ENCODE data around the gene DUT. TPM values are rescaled to one million over a fixed set of nuclear protein-coding genes. Genes with fewer than 3 reads are reported as not detected.

DUT gene
- total RNA-seq, 1 experiment from 2014 or later: 155 TPM

GRCh38 chr15:48366584-48367312 lies 35.5 kb downstream of the DUT start:
- H3K36me3 ChIP-seq (ENCODE audit: insufficient read depth, low read length): no peaks in the 10 kb centered on the region
- H3K4me1 ChIP-seq (ENCODE audit: low read length): no peaks in the 10 kb centered on the region
- H3K9ac ChIP-seq (ENCODE audit: low read length): no peak overlapping the region
- no peaks in the 10 kb centered on the region for H4K20me1 ChIP-seq (ENCODE audit: insufficient read depth, low read depth, low read length)
- no peak overlapping the region for H3K4me2 ChIP-seq (ENCODE audit: low read depth, low read length, poor library complexity, severe bottlenecking)
- H3K9me3 ChIP-seq (ENCODE audit: low read length): no peaks in the 10 kb centered on the region
- H2AFZ ChIP-seq (ENCODE audit: low read length): no peak overlapping the region
- DNase-seq: no peak
- no peaks in the 10 kb centered on the region for H3K9me2 ChIP-seq (replicated peaks; ENCODE audit: insufficient read depth, low read length)
- H3K4me3 ChIP-seq (ENCODE audit: low read length): no peak overlapping the region
- H3K79me2 ChIP-seq (ENCODE audit: low read length): no peaks in the 10 kb centered on the region
- H3K27me3 ChIP-seq (ENCODE audit: low read length): no peaks in the 10 kb centered on the region
- no peak overlapping the region for H3K27ac ChIP-seq (ENCODE audit: low read length)

- DNase-seq: no peak
- no peaks in the 10 kb centered on the region for H3K27me3 ChIP-seq (ENCODE audit: low read length)
- H3K9me3 ChIP-seq (ENCODE audit: low read length): no peaks in the 10 kb centered on the region
- no peaks in the 10 kb centered on the region for H3K79me2 ChIP-seq (ENCODE audit: low read length)
- H3K36me3 ChIP-seq (ENCODE audit: insufficient read depth, low read length): no peaks in the 10 kb centered on the region
- no peak overlapping the region for H3K4me3 ChIP-seq (ENCODE audit: low read length)
- H3K4me2 ChIP-seq (ENCODE audit: low read depth, low read length, poor library complexity, severe bottlenecking): no peak overlapping the region
- H3K9me2 ChIP-seq (replicated peaks; ENCODE audit: insufficient read depth, low read length): no peaks in the 10 kb centered on the region
- H3K27ac ChIP-seq (ENCODE audit: low read length): no peak overlapping the region
- no peak overlapping the region for H2AFZ ChIP-seq (ENCODE audit: low read length)
- no peaks in the 10 kb centered on the region for H3K4me1 ChIP-seq (ENCODE audit: low read length)
- H3K9ac ChIP-seq (ENCODE audit: low read length): no peak overlapping the region
- no peaks in the 10 kb centered on the region for H4K20me1 ChIP-seq (ENCODE audit: insufficient read depth, low read depth, low read length)
Observed at GRCh38 chr15:48367483-48367882, 36.3 kb downstream of the DUT start.

- DNase-seq: no peak
- no peak overlapping the region for H2AFZ ChIP-seq (ENCODE audit: low read length)
- no peaks in the 10 kb centered on the region for H3K4me1 ChIP-seq (ENCODE audit: low read length)
- H3K4me2 ChIP-seq (ENCODE audit: low read depth, low read length, poor library complexity, severe bottlenecking): no peak overlapping the region
- no peaks in the 10 kb centered on the region for H3K36me3 ChIP-seq (ENCODE audit: insufficient read depth, low read length)
- no peaks in the 10 kb centered on the region for H3K79me2 ChIP-seq (ENCODE audit: low read length)
- no peak overlapping the region for H3K27ac ChIP-seq (ENCODE audit: low read length)
- no peaks in the 10 kb centered on the region for H3K9me3 ChIP-seq (ENCODE audit: low read length)
- no peaks in the 10 kb centered on the region for H4K20me1 ChIP-seq (ENCODE audit: insufficient read depth, low read depth, low read length)
- H3K27me3 ChIP-seq (ENCODE audit: low read length): no peaks in the 10 kb centered on the region
- no peak overlapping the region for H3K9ac ChIP-seq (ENCODE audit: low read length)
- H3K4me3 ChIP-seq (ENCODE audit: low read length): no peak overlapping the region
- no peaks in the 10 kb centered on the region for H3K9me2 ChIP-seq (replicated peaks; ENCODE audit: insufficient read depth, low read length)
Observed at GRCh38 chr15:48370460-48370859, 39.2 kb downstream of the DUT start.

GRCh38 chr15:48371550-48371949 lies 40.3 kb downstream of the DUT start:
- H3K9me2 ChIP-seq (replicated peaks; ENCODE audit: insufficient read depth, low read length): no peaks in the 10 kb centered on the region
- no peaks in the 10 kb centered on the region for H3K79me2 ChIP-seq (ENCODE audit: low read length)
- H2AFZ ChIP-seq (ENCODE audit: low read length): no peak overlapping the region
- no peaks in the 10 kb centered on the region for H3K27me3 ChIP-seq (ENCODE audit: low read length)
- no peak overlapping the region for H3K4me2 ChIP-seq (ENCODE audit: low read depth, low read length, poor library complexity, severe bottlenecking)
- H3K4me1 ChIP-seq (ENCODE audit: low read length): no peaks in the 10 kb centered on the region
- no peaks in the 10 kb centered on the region for H4K20me1 ChIP-seq (ENCODE audit: insufficient read depth, low read depth, low read length)
- H3K4me3 ChIP-seq (ENCODE audit: low read length): no peak overlapping the region
- H3K9me3 ChIP-seq (ENCODE audit: low read length): no peaks in the 10 kb centered on the region
- H3K9ac ChIP-seq (ENCODE audit: low read length): no peak overlapping the region
- no peaks in the 10 kb centered on the region for H3K36me3 ChIP-seq (ENCODE audit: insufficient read depth, low read length)
- DNase-seq: no peak
- H3K27ac ChIP-seq (ENCODE audit: low read length): no peak overlapping the region

- no peak for DNase-seq
- Histone ChIP-seq H3K79me2 (ENCODE audit: low read length) (no peaks in the 10 kb centered on the region), H3K36me3 (ENCODE audit: insufficient read depth, low read length) (no peaks in the 10 kb centered on the region), H2AFZ (ENCODE audit: low read length) (no peak overlapping the region), H3K4me2 (ENCODE audit: low read depth, low read length, poor library complexity, severe bottlenecking) (no peak overlapping the region), H3K9me3 (ENCODE audit: low read length) (no peaks in the 10 kb centered on the region), H3K4me3 (ENCODE audit: low read length) (no peak overlapping the region), H3K27ac (ENCODE audit: low read length) (no peak overlapping the region), H3K9me2 (replicated peaks; ENCODE audit: insufficient read depth, low read length) (no peaks in the 10 kb centered on the region), H3K27me3 (ENCODE audit: low read length) (no peaks in the 10 kb centered on the region), H4K20me1 (ENCODE audit: insufficient read depth, low read depth, low read length) (no peaks in the 10 kb centered on the region), H3K4me1 (ENCODE audit: low read length) (no peaks in the 10 kb centered on the region), H3K9ac (ENCODE audit: low read length) (no peak overlapping the region)
Observed at GRCh38 chr15:48371961-48372360, 40.7 kb downstream of the DUT start.

- no peak overlapping the region for H2AFZ ChIP-seq (ENCODE audit: low read length)
- H3K9ac ChIP-seq (ENCODE audit: low read length): no peak overlapping the region
- no peak overlapping the region for H3K4me3 ChIP-seq (ENCODE audit: low read length)
Observed at GRCh38 chr15:48373821-48374451, 42.7 kb downstream of the DUT start.

GRCh38 chr15:48374472-48374871 lies 43.2 kb downstream of the DUT start:
- Histone ChIP-seq H2AFZ (ENCODE audit: low read length) (no peak overlapping the region), H3K9me3 (ENCODE audit: low read length) (no peaks in the 10 kb centered on the region), H3K36me3 (ENCODE audit: insufficient read depth, low read length) (no peaks in the 10 kb centered on the region), H3K27ac (ENCODE audit: low read length) (no peak overlapping the region), H3K9ac (ENCODE audit: low read length) (no peak overlapping the region), H4K20me1 (ENCODE audit: insufficient read depth, low read depth, low read length) (no peaks in the 10 kb centered on the region), H3K9me2 (replicated peaks; ENCODE audit: insufficient read depth, low read length) (no peaks in the 10 kb centered on the region), H3K79me2 (ENCODE audit: low read length) (no peaks in the 10 kb centered on the region), H3K4me3 (ENCODE audit: low read length) (no peak overlapping the region), H3K4me1 (ENCODE audit: low read length) (no peaks in the 10 kb centered on the region), H3K4me2 (ENCODE audit: low read depth, low read length, poor library complexity, severe bottlenecking) (no peak overlapping the region), H3K27me3 (ENCODE audit: low read length) (no peaks in the 10 kb centered on the region)
- no peak for DNase-seq

More at GRCh38 chr15:48373821-48374451, 42.7 kb downstream of the DUT start:
- Histone ChIP-seq H4K20me1 (ENCODE audit: insufficient read depth, low read depth, low read length) (no peaks in the 10 kb centered on the region), H3K4me2 (ENCODE audit: low read depth, low read length, poor library complexity, severe bottlenecking) (no peak overlapping the region), H3K27me3 (ENCODE audit: low read length) (no peaks in the 10 kb centered on the region), H3K4me1 (ENCODE audit: low read length) (no peaks in the 10 kb centered on the region), H3K36me3 (ENCODE audit: insufficient read depth, low read length) (no peaks in the 10 kb centered on the region), H3K9me3 (ENCODE audit: low read length) (no peaks in the 10 kb centered on the region), H3K79me2 (ENCODE audit: low read length) (no peaks in the 10 kb centered on the region), H3K9me2 (replicated peaks; ENCODE audit: insufficient read depth, low read length) (no peaks in the 10 kb centered on the region), H3K27ac (ENCODE audit: low read length) (no peak overlapping the region)
- no peak for DNase-seq

- H3K36me3 ChIP-seq (ENCODE audit: insufficient read depth, low read length): no peaks in the 10 kb centered on the region
- no peak for DNase-seq
- no peaks in the 10 kb centered on the region for H3K4me1 ChIP-seq (ENCODE audit: low read length)
- no peak overlapping the region for H3K27ac ChIP-seq (ENCODE audit: low read length)
- no peaks in the 10 kb centered on the region for H3K79me2 ChIP-seq (ENCODE audit: low read length)
- no peaks in the 10 kb centered on the region for H4K20me1 ChIP-seq (ENCODE audit: insufficient read depth, low read depth, low read length)
- H3K27me3 ChIP-seq (ENCODE audit: low read length): no peaks in the 10 kb centered on the region
- H3K9ac ChIP-seq (ENCODE audit: low read length): no peak overlapping the region
- no peaks in the 10 kb centered on the region for H3K9me2 ChIP-seq (replicated peaks; ENCODE audit: insufficient read depth, low read length)
- no peaks in the 10 kb centered on the region for H3K9me3 ChIP-seq (ENCODE audit: low read length)
- no peak overlapping the region for H3K4me2 ChIP-seq (ENCODE audit: low read depth, low read length, poor library complexity, severe bottlenecking)
- H2AFZ ChIP-seq (ENCODE audit: low read length): no peak overlapping the region
- no peak overlapping the region for H3K4me3 ChIP-seq (ENCODE audit: low read length)
Observed at GRCh38 chr15:48375767-48376166, 44.5 kb downstream of the DUT start.

Data from Karpas-422 (cell line).